RPMI7951 (cell line): ENCODE results near the gene KLHL26. TPM values are rescaled to one million over a fixed set of nuclear protein-coding genes. Genes with fewer than 3 reads are reported as not detected.

Experiments used
- DNase-seq: peaks from one replicate; pipeline ENCODE4 v3.0.0-alpha.2; 2012; ENCODE audit warnings: low read depth
- total RNA-seq: library from RNA; depleted of rRNA; stranded (reverse); fragments of >200 nt; shearing (Covaris generic); gene quantifications from 2 replicates; pipeline ENCODE4 v1.2.3, GENCODE V29; 2014

The KLHL26 gene
- total RNA-seq, 1 experiment from 2014 or later: 3.0 TPM

DNA sequence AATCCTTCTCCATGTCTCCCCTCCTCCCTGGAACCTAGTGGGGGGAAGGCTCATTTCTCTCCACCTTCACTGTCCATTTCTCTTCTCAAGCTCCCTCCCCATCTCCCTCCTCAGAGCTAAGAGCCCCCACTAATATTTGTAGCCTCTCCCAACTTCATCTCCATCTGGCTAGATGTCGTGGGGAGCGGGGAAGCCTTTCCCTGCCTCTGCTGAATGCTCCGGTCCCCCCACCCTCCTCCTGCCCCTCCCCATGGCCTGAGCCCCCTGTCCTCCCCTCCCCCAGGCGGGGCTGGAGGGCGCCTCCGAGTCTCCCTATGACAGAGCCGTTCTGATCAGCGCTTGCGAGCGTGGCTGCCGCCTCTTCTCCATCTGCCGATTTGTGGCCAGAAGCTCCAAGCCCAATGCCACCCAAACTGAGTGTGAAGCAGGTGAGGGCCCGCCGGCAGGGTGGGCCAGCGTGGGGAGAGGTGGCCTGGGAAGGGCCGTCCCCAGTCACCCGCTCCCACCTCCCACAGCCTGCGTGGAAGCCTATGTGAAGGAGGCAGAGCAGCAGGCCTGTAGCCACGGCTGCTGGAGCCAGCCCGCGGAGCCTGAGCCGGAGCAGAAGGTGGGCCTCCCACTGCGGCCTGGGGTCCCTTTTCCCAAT, 23.1 kb upstream of the KLHL26 start:
- no peak for DNase-seq

DNA sequence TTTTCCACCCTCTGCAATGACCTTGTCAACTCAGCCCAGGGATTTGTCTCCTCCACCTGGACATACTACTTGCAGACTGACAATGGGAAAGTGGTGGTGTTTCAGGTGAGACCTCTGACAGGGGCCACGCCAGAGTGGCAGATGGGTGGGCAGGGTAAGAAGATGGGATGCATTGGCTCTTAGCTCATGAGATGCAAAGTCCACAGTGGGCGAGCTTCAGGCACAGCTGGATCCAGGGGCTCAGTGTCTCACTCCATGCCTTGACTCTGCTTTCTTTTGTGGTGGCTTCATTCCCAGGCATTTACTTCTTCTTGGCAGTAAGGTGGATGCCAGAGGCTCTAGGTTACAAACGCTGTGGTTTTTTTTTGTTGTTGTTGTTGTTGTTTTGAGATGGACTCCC, 20.8 kb upstream of the KLHL26 start:
- no peak for DNase-seq

GRCh38 chr19:18617562-18617961, 19.3 kb upstream of the KLHL26 start:
- DNase-seq: no peak

DNA sequence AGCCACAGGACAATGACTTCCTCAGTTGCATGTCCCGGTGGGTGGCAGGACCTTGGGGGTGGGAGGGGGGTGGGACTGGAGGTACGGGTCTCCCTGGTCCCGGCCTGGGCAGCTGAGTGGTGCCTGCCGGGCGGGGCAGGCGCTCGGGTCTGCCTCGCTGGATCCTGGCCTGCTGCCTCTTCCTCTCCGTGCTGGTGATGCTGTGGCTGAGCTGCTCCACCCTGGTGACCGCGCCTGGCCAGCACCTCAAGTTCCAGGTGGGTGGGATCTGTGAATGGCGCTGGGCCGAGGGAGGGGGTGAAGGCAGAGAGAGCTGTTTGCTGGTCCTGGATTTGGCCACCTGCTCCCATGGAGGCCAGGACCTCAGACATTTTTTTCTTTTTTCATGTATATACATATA, 18.6 kb upstream of the KLHL26 start:
- DNase-seq: no peak

- no peak for DNase-seq
These were observed 16.5 kb upstream of the KLHL26 start for GRCh38 chr19:18620311-18620710.

- DNase-seq: no peak
These were observed 15.9 kb upstream of the KLHL26 start for GRCh38 chr19:18620902-18621301.

DNA sequence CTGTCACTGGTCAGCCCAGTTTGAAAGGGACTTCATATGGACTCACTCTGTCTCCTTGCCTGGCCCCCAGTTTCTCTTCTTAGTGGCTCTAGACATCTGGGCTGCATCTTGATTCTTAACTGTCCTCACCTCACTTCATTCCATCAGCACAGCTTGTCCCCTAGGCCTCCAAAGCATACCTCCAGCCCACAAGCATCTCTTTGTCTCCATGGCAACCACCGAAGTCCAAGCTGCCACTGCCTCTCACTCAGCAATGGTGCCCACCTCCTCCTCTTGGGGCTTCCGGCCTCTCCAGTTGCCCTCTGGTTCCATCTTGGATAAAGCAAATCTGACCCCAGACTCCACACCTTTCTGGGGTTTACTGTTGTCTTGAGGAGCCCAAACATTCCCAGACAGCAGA, 9.9 kb upstream of the KLHL26 start:
- DNase-seq: peak; percentile 31

- no peak for DNase-seq
These were observed 7.4 kb upstream of the KLHL26 start for GRCh38 chr19:18629166-18630088.

DNA sequence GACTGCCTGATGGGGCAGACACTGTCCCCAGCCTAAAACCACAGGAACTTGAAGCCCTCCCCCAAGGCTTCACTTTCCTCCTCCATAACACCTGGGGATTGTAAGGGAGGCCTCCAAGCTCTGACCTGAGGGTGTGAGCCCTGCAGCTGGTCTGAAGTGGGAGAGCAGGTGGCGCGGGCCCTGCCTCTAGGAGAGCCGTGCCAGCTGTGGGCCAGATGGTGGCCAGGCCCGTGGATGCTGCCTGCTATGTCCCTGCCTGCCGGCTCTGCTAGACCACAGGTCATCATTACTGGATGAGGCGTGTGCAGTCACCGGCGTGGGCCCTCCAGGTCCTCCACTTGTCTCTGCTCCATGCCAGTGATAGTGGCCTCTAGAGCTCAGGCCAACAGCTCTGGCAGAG, 3.5 kb upstream of the KLHL26 start:
- peak; percentile 64 for DNase-seq

GRCh38 chr19:18634612-18635297, 2.1 kb upstream of the KLHL26 start:
- peak; percentile 64 for DNase-seq

- DNase-seq: no peak
These were observed 1.0 kb upstream of the KLHL26 start for GRCh38 chr19:18635831-18636182.

DNA sequence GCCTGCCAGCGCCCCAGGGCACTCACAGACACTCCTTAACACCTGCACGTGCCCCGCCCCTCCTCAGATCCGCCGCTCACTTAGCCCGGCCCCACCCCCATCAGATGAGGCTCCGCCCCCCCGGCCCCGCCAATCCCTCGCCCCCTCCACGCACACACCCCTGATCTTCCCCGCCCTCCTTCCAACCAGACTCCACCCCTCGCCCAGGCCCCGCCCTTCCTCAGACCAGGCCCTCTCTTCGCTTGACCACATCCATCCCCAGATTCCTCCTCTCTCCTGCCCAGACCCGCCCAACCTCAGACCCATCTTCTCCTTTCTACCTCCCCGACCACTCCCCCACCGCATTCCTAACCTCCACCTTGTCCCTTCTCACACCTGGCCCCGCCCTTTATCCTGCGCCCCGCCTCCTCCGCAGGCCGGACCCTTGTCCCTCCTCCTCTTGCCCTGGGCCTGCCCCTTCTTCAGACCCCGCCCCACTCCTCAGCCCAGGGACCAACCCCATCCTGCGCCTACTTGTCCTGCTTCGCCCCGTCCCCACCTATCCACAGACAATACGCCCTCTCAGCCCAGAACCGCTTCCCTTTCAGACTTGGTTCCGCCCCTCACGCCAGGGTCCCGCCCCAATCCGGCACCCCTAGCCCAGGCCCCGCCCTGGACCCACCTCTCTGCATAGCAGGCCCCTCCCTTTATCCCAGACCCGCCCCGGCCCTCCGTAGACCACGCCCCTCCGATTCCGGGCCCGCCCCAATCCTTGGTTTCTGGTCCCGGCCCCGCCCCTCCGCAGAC, 452 bp upstream of the KLHL26 start:
- DNase-seq: peak; percentile 90

DNA sequence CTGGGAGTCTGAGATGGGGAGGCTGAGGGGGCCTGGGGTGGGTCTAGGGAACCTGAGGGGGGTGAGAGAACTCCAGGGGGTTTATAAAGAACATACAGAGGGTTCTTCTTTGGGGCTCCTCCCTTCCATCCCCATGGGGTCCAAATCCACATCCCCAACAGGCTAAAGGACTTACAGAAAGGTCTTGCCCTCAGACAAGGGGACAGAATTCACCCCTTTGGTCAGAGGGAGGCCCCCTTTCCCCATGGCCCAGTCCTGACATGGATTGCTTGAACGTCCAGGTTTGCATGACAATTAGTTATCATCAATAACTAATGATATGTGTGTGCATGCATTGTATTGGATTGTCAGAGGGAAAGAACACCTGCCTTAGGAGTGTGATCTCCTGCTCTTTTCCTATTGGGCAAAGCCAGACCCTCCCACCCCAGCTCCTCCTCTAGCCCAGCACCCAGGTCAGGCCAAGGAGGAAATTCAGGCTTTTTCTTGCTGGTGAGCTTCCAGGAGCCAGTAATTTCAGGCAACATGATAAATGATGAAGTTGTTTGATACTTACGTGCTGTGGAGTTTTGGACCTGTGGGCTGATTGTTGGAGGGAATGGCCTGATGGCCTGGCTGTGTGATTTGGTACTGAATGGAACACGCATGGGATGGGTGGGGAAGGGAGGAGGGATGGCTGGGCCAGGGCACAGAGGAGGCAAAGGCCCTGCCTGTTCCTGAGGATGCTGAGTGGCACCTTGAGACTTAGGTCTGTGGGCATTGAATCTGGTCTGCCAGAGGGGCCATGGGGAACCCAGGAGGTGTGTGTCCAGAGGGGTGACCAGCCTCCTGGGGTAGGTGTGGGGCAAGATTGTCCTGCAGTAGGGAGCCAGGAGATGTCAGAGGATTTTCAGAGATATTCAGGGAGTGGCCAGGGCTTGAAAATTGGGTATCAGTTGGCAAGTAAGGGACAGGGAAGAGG, 1.1 kb downstream of the KLHL26 start:
- DNase-seq: no peak

DNA sequence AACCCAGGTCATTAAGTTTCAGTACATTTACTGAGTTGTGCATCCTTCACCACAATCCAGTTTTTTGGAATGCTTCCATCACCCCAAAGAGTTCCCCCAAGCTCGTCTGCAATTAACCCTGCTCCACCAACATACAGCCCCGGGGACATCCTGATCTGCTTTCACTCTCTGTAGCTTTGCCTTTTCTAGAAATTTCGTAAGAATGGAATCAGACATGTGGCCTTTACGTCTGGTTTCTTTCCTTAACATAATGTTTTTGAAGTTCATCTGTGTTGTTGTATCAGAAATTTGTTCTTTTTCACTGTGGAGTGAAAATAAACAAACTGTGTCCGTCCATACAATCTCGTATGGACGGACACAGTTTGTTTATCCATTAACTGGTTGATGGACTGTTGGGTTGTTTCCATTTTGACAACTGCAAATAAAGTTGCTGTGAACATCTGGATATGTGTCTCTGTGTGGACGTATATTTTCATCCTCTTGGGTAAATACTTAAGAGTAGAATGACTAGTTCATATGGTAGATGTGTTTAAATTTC, 2.9 kb downstream of the KLHL26 start:
- DNase-seq: peak; percentile 38

DNA sequence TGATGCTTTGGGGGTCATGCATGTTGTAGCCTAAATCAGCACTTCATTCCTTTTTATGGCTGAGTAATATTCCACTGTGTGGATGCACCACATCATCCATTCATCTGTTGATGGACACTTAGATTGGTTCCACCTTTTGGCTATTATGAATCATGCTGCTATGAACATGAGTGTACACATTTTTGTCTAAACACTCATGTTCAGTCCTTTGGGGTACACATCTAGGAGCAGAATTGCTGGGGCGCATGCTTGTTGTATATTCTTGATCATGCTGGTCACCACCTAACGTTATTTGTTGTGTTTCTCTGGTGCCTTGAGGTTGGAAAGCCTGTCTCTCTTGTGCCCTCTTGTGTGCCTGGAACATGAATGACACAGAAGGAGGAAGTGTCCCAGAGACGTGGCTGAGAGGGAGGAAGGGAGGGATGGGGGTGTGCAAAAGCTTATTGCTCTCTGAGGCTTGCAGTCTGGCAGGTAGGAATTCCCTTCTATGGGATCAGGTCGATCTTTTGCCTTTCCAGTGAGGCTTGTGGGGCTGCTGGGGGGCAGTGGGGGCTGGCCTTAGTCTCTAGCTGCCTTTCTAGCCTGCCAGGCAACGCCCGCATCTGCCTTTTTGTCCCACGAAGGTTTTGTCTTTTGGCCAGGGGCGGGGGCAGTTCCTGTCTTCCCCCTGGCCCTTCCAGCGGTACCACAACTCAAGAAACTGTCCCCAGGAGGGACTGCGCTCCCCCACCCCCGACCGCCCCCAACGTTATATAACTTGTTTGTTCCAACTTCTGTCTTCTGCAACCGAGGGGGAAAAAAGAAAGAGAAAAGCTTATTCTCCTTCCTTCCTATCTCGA, 7.6 kb downstream of the KLHL26 start:
- no peak for DNase-seq

DNA sequence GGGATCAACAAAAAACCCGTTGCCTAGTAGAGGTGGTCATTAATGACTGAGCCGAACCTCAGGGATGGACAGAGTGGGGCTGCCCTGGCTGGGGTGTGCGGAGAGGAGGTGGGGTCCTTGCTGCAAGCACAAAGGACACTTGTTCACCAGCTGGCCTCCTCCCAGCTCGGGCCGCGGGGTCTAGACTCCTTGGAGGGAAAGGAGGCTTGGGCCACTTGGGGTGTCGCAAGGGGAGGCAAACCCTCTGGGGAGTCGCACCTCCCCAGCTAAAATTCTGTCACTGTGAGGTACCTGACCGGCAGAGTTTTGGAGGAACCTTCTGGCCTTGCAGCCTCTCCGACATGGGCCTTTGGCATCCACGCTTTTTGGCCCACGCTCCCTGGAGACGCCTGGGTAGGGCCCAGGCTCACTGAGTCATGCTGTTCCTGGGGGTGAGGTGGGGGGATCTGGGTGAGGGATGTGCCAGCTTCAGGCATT, 8.2 kb downstream of the KLHL26 start:
- DNase-seq: no peak

- no peak for DNase-seq
These were observed 9.9 kb downstream of the KLHL26 start for GRCh38 chr19:18646535-18647370.

DNA sequence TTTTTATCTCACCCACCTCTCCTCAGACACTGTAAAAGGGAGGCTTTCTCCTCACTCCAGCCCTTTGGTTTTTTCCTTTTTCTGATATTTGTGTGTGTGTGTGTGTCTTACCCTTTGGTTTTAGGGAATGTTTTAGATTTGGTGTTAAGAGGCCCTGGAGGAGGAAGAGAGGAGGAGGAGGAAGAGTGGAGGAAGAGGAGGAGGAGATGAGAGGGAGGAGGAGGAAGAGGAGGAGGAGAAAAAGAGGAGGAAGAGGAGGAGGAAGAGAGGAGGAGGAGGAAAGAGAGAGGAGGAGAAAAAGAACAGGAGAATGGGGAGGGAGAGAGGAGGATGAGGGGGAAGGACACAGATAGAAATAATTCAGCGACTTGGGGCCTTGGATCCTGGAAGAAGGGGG, 10.5 kb downstream of the KLHL26 start:
- no peak for DNase-seq
